GM10248 (cell line): ENCODE data around the gene SPIRE1.
A peak's percentile ranks its signal among the peaks of the same experiment; 100 is the strongest.

Experiments used
- CTCF ChIA-PET: fragments of 300-600 bp; sonication (Branson Sonifier 250); formaldehyde crosslinking; extraction: SDS; loops from one replicate; lab custom pipeline; 2021; ENCODE audit warnings: antibody characterized with exemption; lab: Yijun Ruan, JAX
- POLR2A ChIA-PET: fragments of 350-650 bp; sonication (Branson Sonifier 250); formaldehyde crosslinking; extraction: SDS; loops from one replicate; lab custom pipeline; 2020; ENCODE audit warnings: antibody characterized with exemption; lab: Yijun Ruan, JAX
- DNase-seq: peaks from one replicate; pipeline ENCODE4 v3.0.0; 2012; ENCODE audit errors: extremely low spot score
- CTCF ChIP-seq: IDR thresholded peaks from 2 replicates; pipeline ENCODE4 v1.5.1; 2012; ENCODE audit warnings: mild to moderate bottlenecking, low read depth; ENCODE audit errors: extremely low read depth, missing control alignments, control extremely low read depth

The SPIRE1 gene

DNA sequence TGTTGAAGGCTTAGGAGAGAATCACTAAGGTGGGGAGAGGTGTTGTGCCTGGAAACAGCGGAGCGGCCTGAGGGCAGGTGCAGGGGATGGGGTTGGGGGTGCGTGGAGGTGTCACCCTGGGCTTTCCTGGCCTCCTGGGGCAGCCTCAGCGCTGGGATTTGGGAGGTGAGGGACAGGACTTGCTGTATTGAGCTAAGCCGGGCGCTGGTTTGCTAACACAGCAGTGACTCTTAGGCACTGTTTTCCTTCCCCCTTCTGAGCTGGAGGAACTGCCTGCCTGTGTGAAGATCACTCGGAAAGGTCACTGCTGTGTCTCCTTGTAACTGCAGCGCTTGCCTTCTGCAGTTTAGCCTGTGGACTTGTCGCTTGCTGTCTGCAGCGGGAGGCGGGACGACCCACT is 229.0 kb downstream of the SPIRE1 start:
- ChIA-PET CTCF (interaction anchor here (1.5 kb wide), 2 partner anchors 37 to 101 kb away, joined by 3 to 5 read pairs; no protein-coding TSS in a partner anchor), POLR2A (no interaction called here)
- TF ChIP-seq CTCF, result no peak
- no peak for DNase-seq

DNA sequence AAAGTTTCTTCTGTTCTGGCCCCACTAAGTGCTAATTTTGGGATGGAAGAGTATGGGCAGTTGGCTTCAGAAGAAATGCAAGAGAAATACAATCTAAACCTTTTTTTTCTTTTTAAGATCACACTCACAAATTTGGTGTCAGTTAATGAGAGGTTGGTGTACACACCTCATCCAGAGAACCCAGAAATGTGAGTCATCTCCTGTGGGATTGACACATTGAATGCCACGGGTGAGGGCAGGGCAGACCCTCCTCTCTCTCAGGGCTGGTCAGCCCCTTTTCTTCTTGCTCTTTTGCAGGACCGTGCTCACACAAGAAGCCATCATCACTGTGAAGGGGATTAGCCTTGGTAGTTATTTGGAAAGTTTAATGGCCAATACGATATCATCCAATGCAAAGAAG is 231.0 kb downstream of the SPIRE1 start:
- POLR2A ChIA-PET, result no interaction called here

GRCh38 chr18:12424252-12424651 is 233.7 kb downstream of the SPIRE1 start:
- POLR2A ChIA-PET, result no interaction called here
- DNase-seq, result no peak
- CTCF ChIA-PET, result interaction anchor here (1.2 to 3.5 kb wide), 3 partner anchors 12 to 31 kb away, joined by 3 to 12 read pairs (median 4); no protein-coding TSS in a partner anchor
- no peak for TF ChIP-seq CTCF

More for the DNA sequence above, 231.0 kb downstream of the SPIRE1 start:
- DNase-seq, result no peak
- no peak for TF ChIP-seq CTCF
- CTCF ChIA-PET, result interaction anchor here (1.2 kb wide), 1 partner anchor 11 kb away, joined by 3 read pairs; no protein-coding TSS in a partner anchor

- TF ChIP-seq CTCF, result no peak
- no peak for DNase-seq
- CTCF ChIA-PET, result interaction anchor here (1.1 to 3.5 kb wide), 5 partner anchors 11 to 30 kb away, joined by 3 to 12 read pairs (median 3); partner anchors contain the start of gene PRELID3A
- POLR2A ChIA-PET, result no interaction called here
Observed at GRCh38 chr18:12423820-12424219, 234.1 kb downstream of the SPIRE1 start.

- POLR2A ChIA-PET, result no interaction called here
Observed at GRCh38 chr18:12423393-12423792, 234.5 kb downstream of the SPIRE1 start.

GRCh38 chr18:12422936-12423335 is 235.0 kb downstream of the SPIRE1 start:
- ChIA-PET CTCF (interaction anchor here (0.9 to 3.5 kb wide), 5 partner anchors 13 to 150 kb away, joined by 3 to 12 read pairs (median 3); partner anchors contain the start of gene PRELID3A), POLR2A (no interaction called here)
- TF ChIP-seq CTCF, result peak; percentile 30
- no peak for DNase-seq

More at GRCh38 chr18:12423393-12423792, 234.5 kb downstream of the SPIRE1 start:
- TF ChIP-seq CTCF, result no peak
- CTCF ChIA-PET, result interaction anchor here (1.1 to 3.5 kb wide), 6 partner anchors 11 to 151 kb away, joined by 3 to 12 read pairs (median 3); partner anchors contain the start of gene PRELID3A
- no peak for DNase-seq
